ENCODE data around the gene YARS1.

YARS1 gene

GRCh38 chr1:32780628-32781234 lies 36.4 kb downstream of the YARS1 start:
- DNase-seq (ENCODE audit: low read depth) = no peak

- no peak for DNase-seq (ENCODE audit: low read depth)
Measured at GRCh38 chr1:32780005-32780404, 37.2 kb downstream of the YARS1 start.

GRCh38 chr1:32779242-32779641 lies 37.9 kb downstream of the YARS1 start:
- DNase-seq (ENCODE audit: low read depth) = no peak

- DNase-seq (ENCODE audit: low read depth) = peak; percentile 32
Measured at GRCh38 chr1:32775640-32776337, 41.4 kb downstream of the YARS1 start.

GRCh38 chr1:32774950-32775634 lies 42.1 kb downstream of the YARS1 start:
- peak; percentile 42 for DNase-seq (ENCODE audit: low read depth)

- DNase-seq (ENCODE audit: low read depth) = no peak
Measured at GRCh38 chr1:32774464-32774808, 42.7 kb downstream of the YARS1 start.

- DNase-seq (ENCODE audit: low read depth) = no peak
Measured at GRCh38 chr1:32773764-32774463, 43.2 kb downstream of the YARS1 start.

GRCh38 chr1:32773018-32773763 lies 44.0 kb downstream of the YARS1 start:
- peak; percentile 63 for DNase-seq (ENCODE audit: low read depth)

- no peak for DNase-seq (ENCODE audit: low read depth)
Measured at GRCh38 chr1:32772281-32773017, 44.7 kb downstream of the YARS1 start.

GRCh38 chr1:32771561-32772280 lies 45.4 kb downstream of the YARS1 start:
- DNase-seq (ENCODE audit: low read depth) = no peak

GRCh38 chr1:32770741-32771548 lies 46.2 kb downstream of the YARS1 start:
- no peak for DNase-seq (ENCODE audit: low read depth)

GRCh38 chr1:32770221-32770731 lies 46.9 kb downstream of the YARS1 start:
- DNase-seq (ENCODE audit: low read depth) = no peak

GRCh38 chr1:32769524-32770220 lies 47.5 kb downstream of the YARS1 start:
- no peak for DNase-seq (ENCODE audit: low read depth)

- DNase-seq (ENCODE audit: low read depth) = no peak
Measured at GRCh38 chr1:32768110-32768850, 48.9 kb downstream of the YARS1 start.

- no peak for DNase-seq (ENCODE audit: low read depth)
Measured at GRCh38 chr1:32767641-32768040, 49.5 kb downstream of the YARS1 start.

GRCh38 chr1:32767156-32767555 lies 50.0 kb downstream of the YARS1 start:
- no peak for DNase-seq (ENCODE audit: low read depth)

GRCh38 chr1:32766328-32766972 lies 50.7 kb downstream of the YARS1 start:
- DNase-seq (ENCODE audit: low read depth) = no peak

All from fibroblast of gingiva (primary cell).